HUDEP-2 (cell line): ENCODE data around the gene CHST11.
"Not testable (repeated sequence)": the region's sequence is repeated elsewhere in the genome, so short reads cannot be mapped to it uniquely, and the experiment has no call there.

Experiments used
- DNase-seq, 76 experiments: peaks; one replicate each; lab custom pipeline; 2025; ENCODE audit not compliant: unreplicated experiment in 76 of 76; lab: John Stamatoyannopoulos, UW

CHST11 gene

GRCh38 chr12:104805186-104805585, 348.4 kb downstream of the CHST11 start:
- no peak for DNase-seq

GRCh38 chr12:104806194-104806593, 349.4 kb downstream of the CHST11 start:
- not testable (repeated sequence) for DNase-seq

- no peak for DNase-seq
Observed at GRCh38 chr12:104809251-104809650, 352.5 kb downstream of the CHST11 start.

GRCh38 chr12:104809706-104810385, 353.1 kb downstream of the CHST11 start:
- no peak for DNase-seq
